K562 (cell line): ENCODE data around the gene SLC25A51. TPM values are rescaled to one million over a fixed set of nuclear protein-coding genes. Genes with fewer than 3 reads are reported as not detected.
"Not testable (repeated sequence)": the region's sequence is repeated elsewhere in the genome, so short reads cannot be mapped to it uniquely, and the experiment has no call there.

Source experiments
- ATAC-seq: fragments of 200-7000 bp; cut with Tn5 transposase; 3 replicates; pipeline ENCODE4 v1.9.1; 2020; ENCODE audit warnings: moderate library complexity
- BruUV-seq: library from RNA; stranded (reverse); fragments of 400-500 nt; replicated peaks from 2 replicates; lab custom pipeline; 2021; lab: Mats Ljungman, UMichigan
- CTCF ChIA-PET: fragments of 300-600 bp; formaldehyde crosslinking; extraction: SDS; loops from one replicate; lab custom pipeline; 2021; ENCODE audit warnings: low intra/inter-chr PET ratio; lab: Yijun Ruan, JAX
- POLR2A ChIA-PET: fragments of 300-600, 350-650 bp; sonication (Branson Sonifier 250); formaldehyde crosslinking; extraction: SDS; loops from one replicate; lab custom pipeline; 2021; ENCODE audit warnings: antibody characterized with exemption, inconsistent platforms; lab: Yijun Ruan, JAX
- DNase-seq, 4 experiments: peaks; one replicate each; pipeline versions ENCODE4 v3.0.0 to v3.0.0-alpha.2; 2011 to 2018; ENCODE audit warnings: low spot score in 3 of 4, mixed read lengths in 3 of 4; ENCODE audit errors: extremely low read depth in 1 of 4
- FAIRE-seq: peaks from 2 replicates; lab custom pipeline; 2011; peaks lifted over from hg19 to GRCh38; lab: Jason Lieb, UNC
- H2AFZ ChIP-seq: 2 replicates; pipeline ENCODE4 v1.6.0; 2011; ENCODE audit warnings: low read depth, low read length, control low read depth, inconsistent platforms
- H3K27ac ChIP-seq: fragments of 200-600 bp; 3 replicates; pipeline ENCODE4 v1.8.0; 2011; ENCODE audit warnings: low read depth, mild to moderate bottlenecking, control low read depth, inconsistent platforms, low read length, moderate library complexity, mixed read lengths; ENCODE audit errors: extremely low read depth
- H3K27me3 ChIP-seq, 2 experiments: fragments of 300-600 bp in 1 of 2; 2 replicates in 1 of 2; 3 replicates in 1 of 2; pipeline versions ENCODE4 v1.6.0 to v1.8.0; 2011; ENCODE audit warnings: inconsistent platforms in 2 of 2, low read length in 2 of 2, mild to moderate bottlenecking in 1 of 2, mixed read lengths in 1 of 2, moderate library complexity in 1 of 2; ENCODE audit not compliant: control insufficient read depth in 2 of 2, insufficient read depth in 2 of 2
- H3K36me3 ChIP-seq: fragments of 300-600 bp; 3 replicates; pipeline ENCODE4 v1.8.0; 2011; ENCODE audit warnings: mild to moderate bottlenecking, low read length, inconsistent platforms; ENCODE audit not compliant: control insufficient read depth, insufficient read depth
- H3K4me1 ChIP-seq, 2 experiments: fragments of 200-600 bp in 1 of 2; replicated peaks in 1 of 2; 2 replicates in 1 of 2; 3 replicates in 1 of 2; pipeline versions ENCODE4 v1.5.1 to v1.8.0; 2011; ENCODE audit warnings: inconsistent platforms in 2 of 2, low read length in 2 of 2, mild to moderate bottlenecking in 1 of 2, mixed read lengths in 1 of 2, moderate library complexity in 1 of 2; ENCODE audit not compliant: control insufficient read depth in 2 of 2, insufficient read depth in 2 of 2
- H3K4me2 ChIP-seq: 2 replicates; pipeline ENCODE4 v1.6.1; 2011; ENCODE audit warnings: low read length, control low read depth, inconsistent platforms, mixed read lengths; ENCODE audit not compliant: insufficient read depth
- H3K4me3 ChIP-seq: fragments of 200-600 bp; sonication (generic), shearing (Covaris generic); 2 replicates; pipeline ENCODE4 v1.5.1; 2016; ENCODE audit warnings: control low read depth, inconsistent platforms
- H3K79me2 ChIP-seq: fragments of 200-600 bp; 3 replicates; pipeline ENCODE4 v1.8.0; 2011; ENCODE audit warnings: low read length, inconsistent platforms; ENCODE audit not compliant: control insufficient read depth, insufficient read depth
- H3K9ac ChIP-seq, 2 experiments: 2 replicates each; pipeline versions ENCODE4 v1.6.0 to v1.6.1; 2011; ENCODE audit warnings: low read depth in 2 of 2, low read length in 2 of 2, control low read depth in 1 of 2, inconsistent platforms in 1 of 2, mild to moderate bottlenecking in 1 of 2, mixed read lengths in 1 of 2; ENCODE audit not compliant: insufficient read depth in 1 of 2
- H3K9me1 ChIP-seq: one replicate; pipeline ENCODE4 v1.6.0; 2011; ENCODE audit warnings: inconsistent platforms, mild to moderate bottlenecking, low read length, moderate library complexity; ENCODE audit not compliant: control insufficient read depth, insufficient read depth
- H3K9me3 ChIP-seq: replicated peaks from 2 replicates; pipeline ENCODE4 v1.5.1; 2011; ENCODE audit warnings: low read depth, low read length, inconsistent platforms; ENCODE audit not compliant: control insufficient read depth, insufficient read depth
- H4K20me1 ChIP-seq: replicated peaks from 2 replicates; pipeline ENCODE4 v1.6.1; 2011; ENCODE audit warnings: low read length, inconsistent platforms, mixed read lengths; ENCODE audit not compliant: control insufficient read depth, insufficient read depth
- HLTF ChIP-seq: fragments of 450-650 bp; IDR thresholded peaks from 2 replicates; pipeline ENCODE4 v1.6.1; 2016
- ZC3H11A ChIP-seq: IDR thresholded peaks from 2 replicates; pipeline ENCODE4 v1.6.1; 2012; ENCODE audit warnings: low read depth, low read length, improper control_type of control experiment
- ZKSCAN8 ChIP-seq: fragments of 200-800 bp; sonication (Bioruptor generic); IDR thresholded peaks from 2 replicates; pipeline ENCODE4 v1.6.1; 2016; ENCODE audit warnings: missing genetic modification characterization, missing compliant biosample characterization
- WGBS: fragments of 100-300 bp; shearing (Covaris generic); methylation state at CpG from one replicate; pipeline ENCODE4 v1.1.6; 2016; ENCODE audit warnings: low coverage, mixed read lengths; ENCODE audit not compliant: insufficient coverage; ENCODE audit errors: missing lambda C conversion rate; 5-methylcytosine and 5-hydroxymethylcytosine counted together
- in situ Hi-C: fragments of 300-500 bp; cut with MboI; formaldehyde crosslinking; loops from 4 replicates; pipeline ENCODE4 v1.15.0; 2018; ENCODE audit warnings: inconsistent platforms, mixed read lengths
- intact Hi-C: fragments of 100-400 bp; cut with micrococcal nuclease; formaldehyde crosslinking; loops from 2 replicates; pipeline ENCODE4 v1.14.2; 2022
- polyA plus RNA-seq, 8 experiments: library from polyadenylated mRNA; depleted of rRNA in 4 of 8; stranded (reverse) in 5 of 8; unstranded in 3 of 8; fragments of >200 nt; fragmentation: Nextera tagmentation in 2 of 8; fragmentation: Illumina TruSeq in 1 of 8; extraction: Ambion mirVana in 2 of 8; extraction: Trizol in 1 of 8; gene quantifications; 2 replicates each; pipeline versions ENCODE4 v1.2.1 to v1.2.3, GENCODE V29; 2011 to 2014; ENCODE audit warnings: inconsistent platforms in 1 of 8, missing spikeins in 1 of 8
- total RNA-seq, 7 experiments: library from RNA; depleted of rRNA in 6 of 7; stranded (reverse); fragments of >200 nt in 6 of 7; fragmentation: Illumina TruSeq in 2 of 7; extraction: Trizol in 2 of 7; gene quantifications; 2 replicates each; pipeline versions ENCODE4 v1.2.1 to v1.2.3, GENCODE V29; 2011 to 2021; ENCODE audit warnings: low replicate concordance in 1 of 7
- TF ChIP-seq, protein P1 (sequence below): fragments of 450-650 bp; IDR thresholded peaks from 2 replicates; pipeline ENCODE4 v1.6.1; 2018; ENCODE audit warnings: mild to moderate bottlenecking, low read depth; ENCODE audit not compliant: partially characterized antibody

Gene SLC25A51
- total and polyA plus RNA-seq, 9 of the 15 experiments (the other 6 are each of a cell fraction or from before 2014, with no cell fraction given), result 9.1 to 40.7 (median 24.5) TPM

DNA sequence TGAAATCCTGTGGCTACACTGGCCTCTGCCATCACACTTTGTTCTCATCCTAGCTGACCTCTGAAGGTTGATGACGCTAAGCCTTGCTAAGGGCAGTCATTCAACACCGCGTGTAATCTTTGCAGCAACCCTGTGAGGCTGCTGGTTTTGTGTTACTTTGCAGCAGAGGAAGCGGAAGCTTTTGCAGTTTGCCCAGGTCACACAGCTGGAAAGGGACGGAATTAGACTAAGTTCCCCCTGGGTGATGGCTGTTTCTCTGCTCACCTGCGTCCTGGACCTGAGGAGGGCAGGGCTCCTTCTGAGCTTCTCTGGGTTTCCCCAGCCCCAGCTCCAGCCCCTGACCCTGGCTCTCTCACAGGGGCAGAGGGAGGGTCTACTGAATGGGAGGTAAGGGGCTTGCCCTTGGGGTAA, 7.3 kb upstream of the SLC25A51 start:
- Histone ChIP-seq H3K79me2 (no peaks in the 10 kb centered on the region), H3K27ac (no peak overlapping the region), H3K9me3 (no peaks in the 10 kb centered on the region), H3K4me2 (no peak overlapping the region), H3K4me3 (no peak overlapping the region), H3K36me3 (no peaks in the 10 kb centered on the region), H2AFZ (peak overlapping the region; percentile 30; the same call in 1 of the 2 replicates), H3K4me1 (peaks cover 4 to 11% of the 10 kb centered on the region in 2 experiments; a peak in 4 of 5 replicates), H3K9ac (no peak overlapping the region), H3K27me3 (no peaks in the 10 kb centered on the region), H3K9me1 (no peaks in the 10 kb centered on the region), H4K20me1 (no peaks in the 10 kb centered on the region)
- FAIRE-seq, result no peak
- intact Hi-C loops, result loop anchor here (5.0 kb wide), 1 partner anchor 176 kb away; no protein-coding TSS in a partner anchor
- in situ Hi-C loops, result loop anchor here (5.0 kb wide), 2 partner anchors 161 to 251 kb away; no protein-coding TSS in a partner anchor
- ATAC-seq, result no peak; the same call in 2 of the 3 replicates
- DNase-seq, result no peak
- BruUV-seq, result no TSS peak
- TF ChIP-seq HLTF (no peak), ZC3H11A (no peak)
- 21% methylated on average over 6 of the region's 6 CpGs for WGBS
- ChIA-PET POLR2A (interaction anchor here (0.5 to 0.9 kb wide), 5 partner anchors 8 to 423 kb away, joined by 3 to 4 read pairs (median 3); no protein-coding TSS in a partner anchor), CTCF (no interaction called here)

- CTCF ChIA-PET, result no interaction called here
- no peaks in the 10 kb centered on the region for H4K20me1 ChIP-seq
Measured at GRCh38 chr9:37910271-37910670, 6.3 kb upstream of the SLC25A51 start.

GRCh38 chr9:37909836-37910235, 5.9 kb upstream of the SLC25A51 start:
- H3K27me3 ChIP-seq, H3K9ac ChIP-seq, H3K4me2 ChIP-seq, ATAC-seq, H2AFZ ChIP-seq, H3K9me3 ChIP-seq, DNase-seq, BruUV-seq, H4K20me1 ChIP-seq, H3K4me3 ChIP-seq, FAIRE-seq, H3K36me3 ChIP-seq, POLR2A ChIA-PET, H3K79me2 ChIP-seq, H3K27ac ChIP-seq, H3K9me1 ChIP-seq, CTCF ChIA-PET: not testable (repeated sequence)
- peaks cover 18 to 20% of the 10 kb centered on the region in 2 experiments for H3K4me1 ChIP-seq
- in situ Hi-C loops, result loop anchor here (5.0 to 10.0 kb wide), 5 partner anchors 155 to 447 kb away; partner anchors contain the start of genes POLR1E and TRMT10B
- intact Hi-C loops, result loop anchor here (5.0 kb wide), 1 partner anchor 177 kb away; no protein-coding TSS in a partner anchor
- 31% methylated on average over 4 of the region's 5 CpGs for WGBS

More at GRCh38 chr9:37910271-37910670, 6.3 kb upstream of the SLC25A51 start:
- 30% methylated on average over 4 of the region's 4 CpGs for WGBS
- Histone ChIP-seq H3K27me3 (no peaks in the 10 kb centered on the region), H3K9me1 (no peaks in the 10 kb centered on the region), H3K36me3 (no peaks in the 10 kb centered on the region), H3K9ac (no peak overlapping the region), H3K4me2 (no peak overlapping the region), H3K4me1 (peaks cover 14 to 15% of the 10 kb centered on the region in 2 experiments), H3K4me3 (no peak overlapping the region)
- intact Hi-C loops, result loop anchor here (5.0 kb wide), 1 partner anchor 177 kb away; no protein-coding TSS in a partner anchor
- no TSS peak for BruUV-seq
- no peak for DNase-seq
- no peak for ATAC-seq
- FAIRE-seq, result no peak
- in situ Hi-C loops, result loop anchor here (5.0 kb wide), 2 partner anchors 162 to 252 kb away; no protein-coding TSS in a partner anchor
- POLR2A ChIA-PET, result interaction anchor here (0.6 kb wide), 1 partner anchor 1706 kb away, joined by 3 read pairs; no protein-coding TSS in a partner anchor
- peak; percentile 69; the same call in 1 of the 2 replicates for TF ChIP-seq ZKSCAN8 (CRISPR knock-in tag)
- TF ChIP-seq, protein P1, sequence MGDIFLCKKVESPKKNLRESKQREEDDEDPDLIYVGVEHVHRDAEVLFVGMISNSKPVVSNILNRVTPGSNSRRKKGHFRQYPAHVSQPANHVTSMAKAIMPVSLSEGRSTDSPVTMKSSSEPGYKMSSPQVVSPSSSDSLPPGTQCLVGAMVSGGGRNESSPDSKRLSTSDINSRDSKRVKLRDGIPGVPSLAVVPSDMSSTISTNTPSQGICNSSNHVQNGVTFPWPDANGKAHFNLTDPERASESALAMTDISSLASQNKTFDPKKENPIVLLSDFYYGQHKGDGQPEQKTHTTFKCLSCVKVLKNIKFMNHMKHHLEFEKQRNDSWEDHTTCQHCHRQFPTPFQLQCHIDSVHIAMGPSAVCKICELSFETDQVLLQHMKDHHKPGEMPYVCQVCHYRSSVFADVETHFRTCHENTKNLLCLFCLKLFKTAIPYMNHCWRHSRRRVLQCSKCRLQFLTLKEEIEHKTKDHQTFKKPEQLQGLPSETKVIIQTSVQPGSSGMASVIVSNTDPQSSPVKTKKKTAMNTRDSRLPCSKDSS, result no peak
- TF ChIP-seq, all 486 proteins: peak for 1
- H3K27ac ChIP-seq, result no peak overlapping the region
- H3K79me2 ChIP-seq, result no peaks in the 10 kb centered on the region
- no peaks in the 10 kb centered on the region for H3K9me3 ChIP-seq
- H2AFZ ChIP-seq, result no peak overlapping the region
